ENCODE data around the gene SUFU. TPM values are rescaled to one million over a fixed set of nuclear protein-coding genes. Genes with fewer than 3 reads are reported as not detected.

Gene SUFU
- total RNA-seq, 1 donor = 3.6 TPM

DNA sequence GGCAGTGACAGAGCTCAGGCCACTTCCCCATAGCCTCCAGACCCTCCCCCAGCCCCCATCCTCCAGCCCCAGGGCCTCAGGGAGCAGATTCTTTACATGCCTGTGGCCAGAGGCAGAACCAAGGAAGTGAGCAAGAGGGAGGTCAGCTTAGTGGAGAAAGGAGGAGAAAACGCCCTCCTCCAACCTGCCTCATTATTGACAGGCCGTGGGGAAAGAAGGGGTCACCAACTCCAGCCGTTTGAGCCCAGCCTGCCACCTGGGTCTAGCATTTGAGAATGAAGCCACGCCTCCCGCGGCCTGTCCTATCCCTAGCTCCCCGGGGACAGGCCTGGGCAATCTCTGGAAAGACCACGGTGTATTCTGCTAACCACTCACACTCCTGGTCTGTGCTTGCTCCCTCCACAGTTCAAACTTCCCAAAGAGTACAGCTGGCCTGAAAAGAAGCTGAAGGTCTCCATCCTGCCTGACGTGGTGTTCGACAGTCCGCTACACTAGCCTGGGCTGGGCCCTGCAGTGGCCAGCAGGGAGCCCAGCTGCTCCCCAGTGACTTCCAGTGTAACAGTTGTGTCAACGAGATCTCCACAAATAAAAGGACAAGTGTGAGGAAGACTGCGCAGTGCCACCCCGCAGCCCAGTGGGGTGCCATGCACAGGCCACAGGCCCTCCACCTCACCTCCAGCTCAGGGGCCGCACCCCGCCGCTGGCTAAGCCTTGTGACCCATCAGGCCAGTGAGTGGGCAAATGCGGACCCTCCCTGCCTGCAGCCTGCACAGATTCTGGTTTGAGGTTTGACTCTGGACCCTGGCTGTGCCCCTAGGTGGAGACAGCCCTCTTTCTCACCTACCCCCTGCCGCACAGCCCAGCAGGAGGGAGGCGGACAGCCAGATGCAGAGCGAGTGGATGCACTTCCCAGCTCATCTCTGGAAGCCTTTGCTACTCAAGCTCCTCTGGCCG lies 126.2 kb downstream of the SUFU start:
- Histone ChIP-seq H3K9me3 (ENCODE audit: low read depth, low read length) (no peaks in the 10 kb centered on the region), H3K27ac (ENCODE audit: low read depth, low read length) (peak overlapping the region; percentile 95), H3K79me2 (ENCODE audit: insufficient read depth, low read length) (no peaks in the 10 kb centered on the region), H4K20me1 (ENCODE audit: insufficient read depth, low read length) (no peaks in the 10 kb centered on the region), H3K36me3 (ENCODE audit: insufficient read depth, low read length) (peaks cover 7% of the 10 kb centered on the region), H3K4me1 (ENCODE audit: insufficient read depth, low read length) (peaks cover 90% of the 10 kb centered on the region), H3K4me2 (ENCODE audit: insufficient read depth, low read length) (peak overlapping the region; percentile 66), H2AFZ (ENCODE audit: low read length) (peak overlapping the region; percentile 73), H3K4me3 (ENCODE audit: insufficient read depth, low read length) (peak overlapping the region; percentile 17), H3K27me3 (ENCODE audit: insufficient read depth, low read length) (no peaks in the 10 kb centered on the region)
- peak; percentile 95 for DNase-seq (ENCODE audit: insufficient read length, low spot score, missing footprints)
- TF ChIP-seq, protein P1, sequence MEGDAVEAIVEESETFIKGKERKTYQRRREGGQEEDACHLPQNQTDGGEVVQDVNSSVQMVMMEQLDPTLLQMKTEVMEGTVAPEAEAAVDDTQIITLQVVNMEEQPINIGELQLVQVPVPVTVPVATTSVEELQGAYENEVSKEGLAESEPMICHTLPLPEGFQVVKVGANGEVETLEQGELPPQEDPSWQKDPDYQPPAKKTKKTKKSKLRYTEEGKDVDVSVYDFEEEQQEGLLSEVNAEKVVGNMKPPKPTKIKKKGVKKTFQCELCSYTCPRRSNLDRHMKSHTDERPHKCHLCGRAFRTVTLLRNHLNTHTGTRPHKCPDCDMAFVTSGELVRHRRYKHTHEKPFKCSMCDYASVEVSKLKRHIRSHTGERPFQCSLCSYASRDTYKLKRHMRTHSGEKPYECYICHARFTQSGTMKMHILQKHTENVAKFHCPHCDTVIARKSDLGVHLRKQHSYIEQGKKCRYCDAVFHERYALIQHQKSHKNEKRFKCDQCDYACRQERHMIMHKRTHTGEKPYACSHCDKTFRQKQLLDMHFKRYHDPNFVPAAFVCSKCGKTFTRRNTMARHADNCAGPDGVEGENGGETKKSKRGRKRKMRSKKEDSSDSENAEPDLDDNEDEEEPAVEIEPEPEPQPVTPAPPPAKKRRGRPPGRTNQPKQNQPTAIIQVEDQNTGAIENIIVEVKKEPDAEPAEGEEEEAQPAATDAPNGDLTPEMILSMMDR (IDR thresholded peaks at IDR 0.05; ENCODE audit: extremely low read depth, low read depth, low read length) = no peak

DNA sequence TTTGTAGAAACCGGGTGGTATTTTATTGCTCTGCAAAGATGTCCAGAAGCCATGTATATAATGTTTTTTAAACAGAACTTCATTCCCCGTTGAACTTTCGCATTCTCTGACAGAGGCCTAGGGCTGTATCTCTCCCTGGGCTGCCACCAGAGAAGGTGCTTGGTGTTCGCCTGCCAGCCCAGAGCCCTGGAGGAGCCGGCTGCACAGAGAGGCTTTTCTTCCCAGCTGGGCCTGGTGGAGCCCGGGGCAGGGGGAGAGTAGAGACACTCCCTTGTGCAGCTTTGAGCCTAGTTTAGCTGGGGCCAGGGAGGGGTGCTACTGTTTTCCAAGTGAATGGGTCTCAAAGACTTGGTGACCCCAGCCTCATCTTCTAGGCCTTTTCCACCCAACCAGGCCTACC lies 126.9 kb downstream of the SUFU start:
- Histone ChIP-seq H3K36me3 (ENCODE audit: insufficient read depth, low read length) (peaks cover 7% of the 10 kb centered on the region), H3K79me2 (ENCODE audit: insufficient read depth, low read length) (no peaks in the 10 kb centered on the region), H3K27me3 (ENCODE audit: insufficient read depth, low read length) (no peaks in the 10 kb centered on the region), H4K20me1 (ENCODE audit: insufficient read depth, low read length) (no peaks in the 10 kb centered on the region), H3K27ac (ENCODE audit: low read depth, low read length) (peak overlapping the region; percentile 95), H2AFZ (ENCODE audit: low read length) (no peak overlapping the region), H3K9me3 (ENCODE audit: low read depth, low read length) (no peaks in the 10 kb centered on the region), H3K4me1 (ENCODE audit: insufficient read depth, low read length) (peaks cover 87% of the 10 kb centered on the region), H3K4me2 (ENCODE audit: insufficient read depth, low read length) (no peak overlapping the region), H3K4me3 (ENCODE audit: insufficient read depth, low read length) (no peak overlapping the region)
- TF ChIP-seq, protein P1 (IDR thresholded peaks at IDR 0.05; ENCODE audit: extremely low read depth, low read depth, low read length) = no peak
- no peak for DNase-seq (ENCODE audit: insufficient read length, low spot score, missing footprints)

DNA sequence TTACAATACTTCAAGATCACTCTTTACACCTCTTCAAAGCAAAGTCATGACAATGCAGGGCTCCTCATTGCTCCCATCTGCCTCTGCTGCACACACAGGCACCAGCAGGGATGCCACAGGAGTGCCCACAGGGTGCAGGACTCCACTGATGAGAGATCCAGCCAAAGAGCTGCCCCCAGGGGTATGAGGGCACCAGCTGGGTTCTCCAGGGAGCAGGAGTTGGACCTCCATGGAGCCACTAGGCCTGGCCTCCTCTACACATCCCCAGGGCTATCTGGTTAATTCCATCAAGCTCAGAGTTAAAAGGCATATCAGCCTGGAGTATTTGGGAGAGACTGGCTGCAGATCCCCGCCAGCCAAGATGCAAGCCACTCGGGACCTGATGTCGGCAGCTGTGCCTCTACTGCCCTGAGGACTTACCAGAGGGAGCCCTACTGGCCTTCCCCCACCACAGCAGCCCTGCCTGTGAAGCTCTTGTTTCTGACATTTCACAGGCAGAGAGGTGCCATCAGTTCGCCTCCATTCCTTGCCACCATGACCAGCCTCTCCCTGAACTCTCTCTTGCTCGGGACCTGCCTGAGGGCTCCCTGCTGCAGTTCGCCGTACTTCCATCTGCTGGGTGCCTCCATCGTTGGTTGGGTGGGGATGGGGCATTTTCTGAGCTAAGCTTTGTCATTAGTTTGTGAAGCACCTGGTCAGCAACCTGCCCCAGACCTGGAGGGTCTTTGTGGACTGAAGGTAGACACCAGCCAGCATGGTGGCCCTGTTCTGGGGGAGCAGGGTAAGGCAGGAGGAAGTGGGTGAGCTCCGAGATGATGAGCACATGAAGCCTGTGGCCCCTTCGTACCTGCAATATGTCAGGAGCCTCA lies 128.0 kb downstream of the SUFU start:
- Histone ChIP-seq H3K27me3 (ENCODE audit: insufficient read depth, low read length) (no peaks in the 10 kb centered on the region), H4K20me1 (ENCODE audit: insufficient read depth, low read length) (no peaks in the 10 kb centered on the region), H3K9me3 (ENCODE audit: low read depth, low read length) (no peaks in the 10 kb centered on the region), H3K4me3 (ENCODE audit: insufficient read depth, low read length) (no peak overlapping the region), H3K4me1 (ENCODE audit: insufficient read depth, low read length) (peaks cover 80% of the 10 kb centered on the region), H3K27ac (ENCODE audit: low read depth, low read length) (peak overlapping the region; percentile 66), H3K4me2 (ENCODE audit: insufficient read depth, low read length) (peak overlapping the region; percentile 46), H3K36me3 (ENCODE audit: insufficient read depth, low read length) (peaks cover 7% of the 10 kb centered on the region), H2AFZ (ENCODE audit: low read length) (no peak overlapping the region), H3K79me2 (ENCODE audit: insufficient read depth, low read length) (no peaks in the 10 kb centered on the region)
- TF ChIP-seq, protein P1 (IDR thresholded peaks at IDR 0.05; ENCODE audit: extremely low read depth, low read depth, low read length) = no peak
- no peak for DNase-seq (ENCODE audit: insufficient read length, low spot score, missing footprints)

Measured in osteoblast (primary cell).